Measurements from ENCODE around the gene PDZK1.
"Not testable (repeated sequence)": the region's sequence is repeated elsewhere in the genome, so short reads cannot be mapped to it uniquely, and the experiment has no call there.

The PDZK1 gene

GRCh38 chr1:145710291-145711027 lies 3.3 kb upstream of the PDZK1 start:
- no peak for DNase-seq

DNA sequence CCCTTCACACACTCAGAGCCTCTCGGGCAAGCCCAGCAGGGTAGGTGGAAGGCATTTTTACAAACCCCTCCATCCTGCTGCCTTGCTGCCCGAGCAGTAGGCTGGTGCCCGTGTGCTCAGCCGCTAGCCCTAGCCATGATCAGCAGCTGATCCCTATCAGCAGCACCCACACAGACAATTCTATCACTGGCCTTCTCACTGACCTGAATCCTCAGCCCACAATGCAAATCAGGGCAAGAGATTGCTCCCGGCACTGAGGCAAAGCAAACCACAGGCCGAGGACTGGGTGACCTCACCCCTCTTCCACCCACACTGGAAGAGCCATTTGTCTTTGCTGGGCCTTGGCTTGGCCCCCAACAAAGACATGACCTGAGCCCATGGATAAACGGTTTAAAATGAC lies 895 bp upstream of the PDZK1 start:
- DNase-seq, result no peak

GRCh38 chr1:145706086-145706664 lies 993 bp downstream of the PDZK1 start:
- peak; percentile 91 for DNase-seq

DNA sequence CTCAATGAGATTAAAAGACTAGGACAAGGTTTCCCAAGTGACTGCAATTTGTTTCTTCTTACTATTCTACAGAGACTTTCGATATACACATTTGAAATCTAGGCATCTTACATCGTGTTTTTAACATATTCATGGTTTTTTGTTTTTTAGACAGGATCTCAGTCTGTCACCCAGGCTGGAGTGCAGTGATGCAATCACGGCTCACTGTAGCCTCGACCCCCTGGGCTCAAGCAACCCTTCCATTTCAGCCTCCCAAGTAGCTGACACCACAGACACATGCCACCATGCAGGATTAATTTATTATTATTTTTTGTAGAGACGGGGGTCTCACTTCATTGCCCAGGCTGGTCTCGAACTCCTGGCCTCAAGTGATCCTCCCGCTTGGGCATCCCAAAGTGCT lies 1.5 kb downstream of the PDZK1 start:
- no peak for DNase-seq

DNA sequence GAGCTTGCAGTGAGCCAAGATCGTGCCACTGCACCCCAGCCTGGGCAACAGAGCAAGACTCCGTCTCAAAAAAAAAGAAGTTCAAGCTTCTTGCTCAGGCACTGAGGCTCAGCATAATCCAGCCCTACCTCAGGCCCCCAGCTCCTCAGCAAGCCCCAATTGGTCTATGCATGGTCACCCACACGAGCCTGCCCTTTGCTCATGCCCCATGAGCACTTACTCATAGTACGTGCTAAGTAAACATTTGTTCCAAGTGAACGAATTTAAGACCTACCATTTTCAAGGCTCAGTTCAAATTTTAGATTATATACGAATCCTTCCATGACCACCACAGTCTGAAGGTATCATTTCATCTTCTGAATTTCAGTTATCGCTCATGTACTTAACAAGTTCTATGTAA lies 4.3 kb downstream of the PDZK1 start:
- no peak for DNase-seq

DNA sequence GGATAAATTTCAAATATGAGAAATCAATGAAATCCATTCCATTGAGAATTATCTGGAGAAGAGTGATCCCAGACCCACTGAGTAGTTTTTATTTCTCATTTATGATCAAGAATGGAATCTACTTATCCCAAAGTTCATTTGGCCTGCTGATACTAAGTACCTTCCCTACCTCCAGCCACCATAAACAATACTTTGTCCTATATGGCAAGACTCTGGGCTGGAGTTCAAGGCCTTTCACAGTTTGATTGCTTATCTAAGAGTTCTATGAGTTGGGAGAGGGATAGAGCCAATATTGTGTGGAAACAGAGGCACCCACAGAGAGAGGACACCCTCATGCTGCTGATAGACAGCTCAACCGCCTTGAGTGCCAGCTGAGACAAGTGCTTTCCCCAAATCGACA lies 5.1 kb downstream of the PDZK1 start:
- no peak for DNase-seq

- no peak for DNase-seq
Observed at GRCh38 chr1:145701306-145701862, 5.8 kb downstream of the PDZK1 start.

DNA sequence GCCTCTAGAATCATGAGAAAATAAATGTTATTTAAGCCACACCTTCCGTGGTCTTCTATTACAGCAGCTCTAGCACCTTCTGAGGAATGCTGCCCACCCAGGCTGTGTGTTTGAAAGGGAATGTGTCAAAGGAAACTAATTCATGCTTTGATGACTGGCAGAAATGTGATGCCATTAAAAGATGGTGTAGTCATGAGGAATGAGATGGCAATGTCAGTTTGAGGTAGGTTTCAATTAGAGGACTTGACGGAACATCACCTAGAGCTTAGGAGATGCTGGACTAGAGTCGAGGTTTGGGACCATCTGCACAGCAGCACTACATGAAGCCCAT lies 10.6 kb downstream of the PDZK1 start:
- no peak for DNase-seq

DNA sequence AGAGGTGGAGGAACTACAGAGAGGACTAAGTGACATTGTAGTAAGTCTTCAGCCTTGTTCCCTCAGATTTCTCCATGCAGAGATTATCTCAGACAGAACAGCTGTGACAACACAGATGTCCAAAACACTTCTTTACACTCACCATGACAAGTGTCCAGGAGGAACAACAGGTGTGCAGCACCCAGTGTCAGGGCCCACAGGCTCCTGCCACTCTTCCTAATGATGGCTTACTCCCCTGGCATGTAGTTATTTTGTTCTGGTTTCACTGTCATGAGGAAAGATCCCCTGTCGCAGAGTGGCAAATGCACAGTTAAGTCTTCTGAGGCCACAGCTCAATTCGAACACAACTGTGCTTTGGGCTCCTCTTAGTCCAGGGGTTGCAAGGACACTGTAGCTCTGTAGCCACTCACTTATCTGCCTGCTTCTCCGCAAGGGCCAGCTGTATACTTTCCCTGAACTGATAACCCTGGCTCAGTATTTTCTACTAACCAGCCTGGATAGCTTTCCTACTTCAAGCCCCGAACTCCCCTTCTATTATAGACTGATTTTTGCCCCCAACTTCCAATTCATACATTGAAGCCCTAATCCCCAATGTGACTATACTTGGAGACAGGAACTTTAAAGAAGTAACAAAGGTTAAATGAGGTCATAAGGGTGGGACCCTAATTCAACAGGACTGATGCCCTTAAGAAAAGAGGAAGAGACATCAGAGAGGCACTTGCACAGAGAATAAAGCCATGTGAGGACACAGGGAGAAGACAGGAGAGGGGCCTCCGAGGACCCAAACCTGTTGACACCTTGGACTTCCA lies 11.1 kb downstream of the PDZK1 start:
- DNase-seq, result no peak

DNA sequence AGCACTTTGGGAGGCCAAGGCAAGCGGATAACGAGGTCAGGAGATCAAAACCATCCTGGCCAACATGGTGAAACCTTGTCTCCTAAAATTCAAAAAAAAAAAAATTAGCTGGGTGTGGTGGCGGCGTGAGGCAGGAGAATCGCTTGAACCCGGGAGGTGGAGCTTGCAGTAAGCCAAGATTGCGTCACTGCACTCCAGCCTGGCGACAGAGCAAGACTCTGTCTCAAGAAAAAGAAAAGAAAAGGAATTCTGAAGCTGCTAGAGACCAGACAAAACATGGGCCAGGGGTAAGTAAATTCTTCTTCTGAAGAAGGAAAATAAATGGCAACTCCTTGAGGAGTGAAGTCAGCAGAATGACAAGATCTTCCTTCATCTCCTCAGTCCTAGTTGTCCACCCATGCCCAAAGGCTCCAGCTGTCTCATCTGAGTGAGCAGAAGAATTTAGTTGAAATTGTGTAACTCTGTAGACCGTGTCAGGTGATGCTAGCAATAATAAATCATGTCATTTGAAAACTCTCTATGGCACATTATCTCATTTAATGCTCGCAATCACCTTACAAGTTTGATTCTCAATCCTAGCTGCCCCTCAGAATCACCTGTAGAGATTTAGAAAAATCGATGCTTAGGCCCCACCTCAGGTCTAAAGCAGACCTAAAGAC lies 14.3 kb downstream of the PDZK1 start:
- DNase-seq, result no peak

DNA sequence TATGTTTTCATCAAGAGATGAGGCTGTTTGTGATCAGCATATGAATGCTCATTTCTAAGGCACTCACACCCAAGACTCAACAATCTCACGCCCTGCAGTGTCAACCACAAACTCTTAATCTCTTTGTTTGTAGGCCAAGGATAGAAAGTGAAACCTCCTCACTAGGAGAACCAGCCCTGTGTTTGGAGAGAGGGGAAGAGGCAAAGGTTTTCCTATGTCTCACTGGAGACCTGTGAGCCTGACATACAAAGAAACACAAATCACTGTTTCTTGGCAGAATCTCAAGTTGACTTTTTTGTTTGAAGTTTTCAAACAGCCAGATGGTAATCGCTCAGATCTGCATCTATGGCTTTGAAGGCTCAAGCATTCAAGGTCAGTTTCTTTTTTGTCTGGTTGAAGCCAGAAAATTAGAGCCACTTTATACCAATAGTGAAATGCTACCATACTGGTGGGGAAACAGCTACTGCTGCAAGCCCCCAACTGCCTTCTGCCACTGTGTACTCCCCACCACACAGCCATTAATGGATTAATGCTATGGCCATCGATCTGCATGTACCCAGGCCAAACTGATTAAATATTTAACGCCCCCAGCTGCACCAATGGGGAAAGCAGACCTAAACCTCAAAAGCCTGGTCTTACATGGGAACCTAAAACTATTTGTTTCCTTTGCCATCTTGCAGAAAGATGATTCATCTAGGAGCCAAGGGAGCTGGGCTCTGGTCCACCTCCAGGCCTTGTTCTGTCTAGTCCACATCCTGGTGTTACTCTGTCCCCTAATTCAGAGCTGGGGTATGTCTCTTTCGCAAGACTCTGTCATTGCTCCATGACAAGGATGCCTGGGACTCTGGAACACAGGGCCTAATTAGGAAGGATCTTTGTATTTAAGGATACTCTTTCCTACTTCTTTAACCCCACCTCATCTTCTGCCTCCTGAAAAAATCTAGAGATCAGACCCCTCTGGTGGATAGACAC lies 16.3 kb downstream of the PDZK1 start:
- DNase-seq, result peak; percentile 65

DNA sequence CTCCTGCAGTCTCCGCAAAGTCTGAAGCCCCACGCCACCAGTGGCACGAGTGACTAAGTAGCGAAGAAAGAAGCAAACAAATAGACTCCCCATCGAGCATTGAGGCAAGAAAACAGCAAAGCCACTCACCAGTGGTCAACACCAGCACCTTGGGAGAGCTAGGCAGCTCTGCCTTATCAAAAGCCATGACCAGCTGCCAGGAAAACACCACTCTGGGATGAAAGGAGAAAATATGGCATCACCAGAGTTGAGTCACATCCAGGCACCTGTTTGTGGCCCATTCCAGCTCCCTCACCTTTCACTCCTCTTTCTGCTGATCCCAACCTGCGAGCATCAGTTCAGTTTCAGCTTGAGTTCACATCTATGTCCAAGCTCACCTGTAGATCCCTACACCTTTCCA lies 17.2 kb downstream of the PDZK1 start:
- DNase-seq, result no peak

GRCh38 chr1:145688924-145689323 lies 18.2 kb downstream of the PDZK1 start:
- DNase-seq, result no peak

- DNase-seq, result no peak
Observed at GRCh38 chr1:145688328-145688727, 18.8 kb downstream of the PDZK1 start.

DNA sequence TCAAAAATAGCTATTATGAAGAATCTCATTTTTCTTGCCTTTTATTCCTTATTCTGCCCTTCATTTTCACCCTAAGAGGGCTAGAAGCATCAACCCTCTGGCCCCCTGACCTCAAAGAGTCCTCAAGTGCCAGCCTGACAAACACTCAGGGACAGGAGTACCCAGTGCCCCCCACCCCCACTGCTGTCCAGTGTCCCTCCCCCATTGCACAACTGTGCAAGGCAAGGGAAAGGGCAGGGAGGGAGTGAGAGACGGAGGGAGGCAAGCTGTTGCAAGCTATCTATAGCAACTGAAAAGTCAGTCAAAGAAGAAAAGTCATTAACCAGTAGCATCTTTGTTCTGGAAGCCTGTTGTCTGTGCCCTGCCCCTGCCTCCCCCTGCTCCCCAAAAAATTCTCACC lies 21.1 kb downstream of the PDZK1 start:
- not testable (repeated sequence) for DNase-seq

DNA sequence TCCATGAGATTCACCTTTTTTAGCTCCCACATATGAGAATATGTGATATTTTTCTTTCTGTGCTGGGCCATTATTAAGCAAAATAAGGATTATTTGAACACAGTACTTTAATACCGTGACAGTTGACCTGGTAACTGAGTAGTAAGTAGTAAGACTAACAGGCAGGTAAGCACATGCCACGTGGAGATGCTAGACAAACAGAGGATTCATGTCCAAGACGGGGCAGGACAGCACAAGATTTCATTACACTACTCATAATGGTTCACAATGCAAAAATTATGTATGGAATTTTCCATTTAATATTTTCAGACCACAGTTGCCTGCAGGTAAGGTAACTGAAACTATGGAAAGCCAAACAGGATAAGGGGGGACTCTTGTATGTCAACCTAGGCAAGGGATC lies 22.3 kb downstream of the PDZK1 start:
- DNase-seq, result not testable (repeated sequence)

DNA sequence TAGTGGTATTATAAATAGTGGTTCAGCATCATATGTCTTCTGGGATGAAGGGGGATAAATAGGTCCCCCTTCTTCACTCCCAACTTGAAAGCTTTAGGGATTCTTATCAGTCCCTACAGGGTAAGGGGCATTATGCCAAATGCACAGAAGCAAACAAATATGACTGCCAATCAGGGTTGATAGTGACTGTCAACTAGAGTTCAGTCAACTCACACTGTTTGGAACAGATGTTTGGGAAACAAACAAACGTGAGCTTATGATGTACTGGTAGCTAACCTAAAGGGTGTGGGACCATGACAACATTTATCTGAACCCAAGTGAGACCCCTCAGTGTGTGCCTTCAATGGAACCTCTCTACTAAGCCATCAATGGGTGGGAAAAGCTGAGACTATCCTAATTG lies 34.0 kb downstream of the PDZK1 start:
- not testable (repeated sequence) for DNase-seq

GRCh38 chr1:145670995-145671745 lies 36.0 kb downstream of the PDZK1 start:
- DNase-seq, result not testable (repeated sequence)

- peak; percentile 50 for DNase-seq
Observed at GRCh38 chr1:145665015-145665414, 42.2 kb downstream of the PDZK1 start.

DNA sequence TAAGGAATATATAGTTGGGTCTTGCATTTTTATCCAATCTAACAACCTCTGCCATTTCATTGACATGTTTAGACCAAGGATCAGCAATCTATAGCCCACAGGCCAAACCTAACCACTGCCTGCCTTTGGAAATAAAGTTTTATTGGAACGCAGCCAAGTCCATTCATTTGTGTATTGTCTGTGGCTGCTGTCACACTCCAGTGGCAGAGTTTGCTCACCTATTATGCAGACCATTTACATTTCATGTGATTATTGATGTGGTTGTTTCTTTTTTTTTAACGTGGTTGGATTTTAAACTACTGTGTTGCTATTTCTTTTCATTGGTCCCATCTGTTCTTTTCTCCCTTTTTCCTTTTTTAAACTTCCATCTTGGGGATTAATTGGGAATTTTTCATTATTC lies 44.7 kb downstream of the PDZK1 start:
- DNase-seq, result not testable (repeated sequence)

DNA sequence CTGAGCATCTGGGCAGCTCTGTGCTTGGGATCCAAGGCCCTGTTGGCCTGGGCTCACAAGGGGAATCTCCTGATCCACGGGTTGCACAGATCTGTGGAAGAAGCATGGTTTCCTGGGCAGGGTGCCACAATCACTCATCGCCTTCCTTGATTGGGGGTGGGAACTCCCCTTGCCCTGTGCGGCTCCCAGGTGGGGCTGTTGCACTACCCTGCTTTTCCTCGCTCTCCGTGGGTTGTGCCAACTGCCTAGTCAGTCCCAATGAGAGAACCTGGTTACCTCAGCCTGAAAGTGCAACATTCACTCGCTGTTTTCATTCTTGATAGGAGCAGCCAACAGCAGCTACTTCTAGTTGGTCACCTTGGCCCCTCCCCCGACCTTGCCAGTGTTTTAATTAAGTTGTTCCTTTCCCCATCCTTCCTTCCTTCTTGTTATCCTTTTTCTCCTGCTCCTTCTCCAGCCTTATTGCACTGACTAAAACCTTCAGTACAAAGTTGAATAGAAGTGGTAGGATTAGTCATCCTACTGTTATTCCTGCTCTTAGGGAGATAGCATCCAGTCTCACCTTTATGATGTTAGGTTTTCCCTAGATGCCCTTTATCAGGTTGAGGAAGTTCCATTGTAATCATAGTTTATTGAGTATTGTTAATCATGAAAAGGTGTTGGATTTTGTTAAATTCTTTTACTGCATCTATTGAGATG lies 50.8 kb downstream of the PDZK1 start:
- peak; percentile 2 for DNase-seq
